Uterus (tissue), 2 donors: ENCODE results near the gene BLTP1.

Experiments used
- POLR2A ChIP-seq, 2 donors: fragments of 450-650 bp; IDR thresholded peaks; one replicate each; pipeline ENCODE4 v1.6.1; 2016; ENCODE audit warnings: antibody characterized with exemption in 2 of 2, mild to moderate bottlenecking in 1 of 2, moderate library complexity in 1 of 2
- TF ChIP-seq, protein P1 (sequence below), 4 experiments: fragments of 200-600 bp in 2 of 4; fragments of 450-650 bp in 2 of 4; sonication (generic) in 2 of 4; IDR thresholded peaks; one replicate each; pipeline ENCODE4 v1.5.1; 2016 to 2019; ENCODE audit warnings: antibody characterized with exemption in 4 of 4, mild to moderate bottlenecking in 2 of 4, moderate library complexity in 1 of 4

DNA sequence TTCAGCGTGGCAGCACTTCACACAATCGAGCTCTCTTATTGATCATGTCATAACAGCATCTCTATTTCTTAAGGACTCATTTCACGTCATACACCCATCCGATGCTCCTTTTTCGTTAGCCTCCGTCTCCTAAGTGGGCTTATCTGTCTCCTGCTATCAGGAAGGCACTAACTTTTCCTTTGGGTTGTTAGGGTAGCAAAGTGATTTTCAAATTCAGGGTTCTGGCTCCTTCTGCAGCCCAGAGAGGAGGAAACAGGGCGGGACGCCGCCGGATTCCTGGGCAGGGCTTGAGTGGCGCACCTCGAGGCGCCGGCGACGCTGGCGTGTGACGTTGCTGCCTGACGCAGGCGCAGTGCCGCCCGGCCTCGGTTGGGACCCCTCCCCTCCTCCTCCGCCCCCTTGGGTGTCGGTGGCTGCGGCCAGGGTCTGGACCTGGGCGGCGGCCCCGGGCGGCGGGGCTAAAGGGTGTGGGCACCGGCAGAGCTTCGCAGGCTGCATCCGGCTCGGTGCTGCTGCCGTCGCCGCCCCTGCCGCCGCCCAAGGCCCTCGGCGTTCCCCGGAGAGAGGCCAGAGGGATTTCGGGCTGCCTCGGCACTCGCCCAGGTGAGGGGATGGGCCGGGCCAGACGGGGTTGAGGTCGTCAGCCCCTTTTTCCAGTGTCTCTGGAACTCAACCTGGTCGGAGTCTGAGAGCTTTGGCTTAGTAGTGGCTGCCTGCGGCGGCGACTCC is at the start of gene BLTP1:
- TF ChIP-seq, protein P1, sequence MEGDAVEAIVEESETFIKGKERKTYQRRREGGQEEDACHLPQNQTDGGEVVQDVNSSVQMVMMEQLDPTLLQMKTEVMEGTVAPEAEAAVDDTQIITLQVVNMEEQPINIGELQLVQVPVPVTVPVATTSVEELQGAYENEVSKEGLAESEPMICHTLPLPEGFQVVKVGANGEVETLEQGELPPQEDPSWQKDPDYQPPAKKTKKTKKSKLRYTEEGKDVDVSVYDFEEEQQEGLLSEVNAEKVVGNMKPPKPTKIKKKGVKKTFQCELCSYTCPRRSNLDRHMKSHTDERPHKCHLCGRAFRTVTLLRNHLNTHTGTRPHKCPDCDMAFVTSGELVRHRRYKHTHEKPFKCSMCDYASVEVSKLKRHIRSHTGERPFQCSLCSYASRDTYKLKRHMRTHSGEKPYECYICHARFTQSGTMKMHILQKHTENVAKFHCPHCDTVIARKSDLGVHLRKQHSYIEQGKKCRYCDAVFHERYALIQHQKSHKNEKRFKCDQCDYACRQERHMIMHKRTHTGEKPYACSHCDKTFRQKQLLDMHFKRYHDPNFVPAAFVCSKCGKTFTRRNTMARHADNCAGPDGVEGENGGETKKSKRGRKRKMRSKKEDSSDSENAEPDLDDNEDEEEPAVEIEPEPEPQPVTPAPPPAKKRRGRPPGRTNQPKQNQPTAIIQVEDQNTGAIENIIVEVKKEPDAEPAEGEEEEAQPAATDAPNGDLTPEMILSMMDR (IDR thresholded peaks at IDR 0.05) = no peak
- peak; percentile 73 to 74 for TF ChIP-seq POLR2A (IDR thresholded peaks at IDR 0.05)
